PC-9 (cell line): ENCODE results near the gene MAPK8IP3. TPM values are rescaled to one million over a fixed set of nuclear protein-coding genes. Genes with fewer than 3 reads are reported as not detected.
"Not testable (repeated sequence)": the region's sequence is repeated elsewhere in the genome, so short reads cannot be mapped to it uniquely, and the experiment has no call there.

Experiments
- BruUV-seq: library from RNA; stranded (reverse); fragments of 400-500 nt; replicated peaks from 2 replicates; lab custom pipeline; 2021; lab: Mats Ljungman, UMichigan
- CTCF ChIA-PET: fragments of 300-600 bp; sonication (Branson Sonifier 250); formaldehyde crosslinking; loops from one replicate; lab custom pipeline; 2022; ENCODE audit warnings: antibody characterized with exemption; lab: Charles Lee
- POLR2A ChIA-PET: fragments of 300-600 bp; sonication (Branson Sonifier 250); formaldehyde crosslinking; loops from one replicate; lab custom pipeline; 2022; ENCODE audit warnings: antibody characterized with exemption; ENCODE audit not compliant: unreplicated experiment; lab: Charles Lee
- DNase-seq, 2 experiments: peaks; one replicate each; pipeline versions ENCODE4 v3.0.0 to v3.0.0-alpha.2; 2015 to 2022; ENCODE audit warnings: mixed read lengths in 1 of 2
- H2AFZ ChIP-seq: fragments of 200-600 bp; sonication (generic); 2 replicates; pipeline ENCODE4 v1.8.1; 2017; ENCODE audit warnings: antibody characterized with exemption
- H3F3A ChIP-seq: fragments of 200-600 bp; sonication (generic); 2 replicates; pipeline ENCODE4 v1.8.1; 2017; ENCODE audit warnings: antibody characterized with exemption, mild to moderate bottlenecking, low read depth; ENCODE audit not compliant: insufficient read depth
- H3K27ac ChIP-seq: fragments of 200-600 bp; sonication (generic); 2 replicates; pipeline ENCODE4 v1.6.1; 2016; ENCODE audit warnings: mixed run types
- H3K27me3 ChIP-seq: fragments of 200-600 bp; sonication (generic); 2 replicates; pipeline ENCODE4 v1.6.1; 2016; ENCODE audit warnings: low read depth, mixed run types; ENCODE audit not compliant: insufficient read depth
- H3K36me3 ChIP-seq: fragments of 200-600 bp; sonication (generic); 2 replicates; pipeline ENCODE4 v1.6.1; 2016; ENCODE audit warnings: low read depth, mixed run types
- H3K4me1 ChIP-seq: fragments of 200-600 bp; sonication (generic); replicated peaks from 2 replicates; pipeline ENCODE4 v1.6.1; 2016; ENCODE audit warnings: mixed run types; ENCODE audit not compliant: insufficient read depth
- H3K4me2 ChIP-seq: fragments of 200-600 bp; sonication (generic); 2 replicates; pipeline ENCODE4 v1.6.1; 2017; ENCODE audit warnings: mixed run types
- H3K4me3 ChIP-seq: fragments of 200-600 bp; sonication (generic); 2 replicates; pipeline ENCODE4 v1.6.1; 2016; ENCODE audit warnings: mixed run types
- H3K79me2 ChIP-seq: fragments of 200-600 bp; sonication (generic); 2 replicates; pipeline ENCODE4 v1.6.1; 2017; ENCODE audit warnings: low read depth, mixed run types
- H3K9me2 ChIP-seq: fragments of 200-600 bp; sonication (generic); 2 replicates; pipeline ENCODE4 v1.8.1; 2017; ENCODE audit warnings: mild to moderate bottlenecking; ENCODE audit not compliant: insufficient read depth
- H3K9me3 ChIP-seq: fragments of 200-600 bp; sonication (generic); 2 replicates; pipeline ENCODE4 v1.8.1; 2016; ENCODE audit warnings: low read depth; ENCODE audit not compliant: insufficient read depth
- H4K20me1 ChIP-seq: fragments of 200-600 bp; sonication (generic); 2 replicates; pipeline ENCODE4 v1.8.1; 2017; ENCODE audit not compliant: insufficient read depth
- EZH2 ChIP-seq: fragments of 200-600 bp; sonication (generic); IDR thresholded peaks from 2 replicates; pipeline ENCODE4 v1.8.0; 2017; ENCODE audit warnings: antibody characterized with exemption, low read depth
- intact Hi-C: fragments of 100-400 bp; cut with micrococcal nuclease; formaldehyde crosslinking; loops from one replicate; pipeline ENCODE4 v1.10.0; 2022; ENCODE audit not compliant: unreplicated experiment
- total RNA-seq: library from RNA; stranded (reverse); gene quantifications from 2 replicates; pipeline ENCODE4 v1.2.3, GENCODE V29; 2021
- TF ChIP-seq, protein P1 (sequence below): fragments of 200-600 bp; sonication (generic); conservative IDR thresholded peaks from 2 replicates; pipeline ENCODE4 v1.6.1; 2017; ENCODE audit warnings: mixed run types, antibody characterized with exemption, mild to moderate bottlenecking, moderate library complexity

The MAPK8IP3 gene
- total RNA-seq, 1 experiment from 2014 or later = 125 TPM

DNA sequence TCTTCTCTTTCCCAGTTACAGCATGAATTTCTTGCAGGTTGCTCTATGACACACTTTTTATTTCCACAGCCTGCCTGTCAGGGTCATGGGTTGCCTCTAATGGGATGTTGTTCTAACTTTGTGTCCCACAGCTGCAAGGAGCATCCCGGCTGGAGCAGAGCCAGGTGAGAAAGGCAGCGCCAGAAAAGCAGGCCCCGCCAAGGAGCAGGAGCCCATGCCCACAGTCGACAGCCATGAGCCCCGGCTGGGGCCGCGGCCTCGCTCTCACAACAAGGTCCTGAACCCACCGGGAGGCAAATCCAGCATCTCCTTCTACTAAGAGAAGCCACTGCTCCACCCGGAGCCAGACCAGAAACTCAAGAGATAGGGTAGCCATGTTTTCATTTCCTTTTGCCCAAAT is 7.3 kb upstream of the MAPK8IP3 start:
- peaks cover 21% of the 10 kb centered on the region for H3K79me2 ChIP-seq
- no peak for DNase-seq
- peaks cover 50% of the 10 kb centered on the region for H3K36me3 ChIP-seq
- H2AFZ ChIP-seq = no peak overlapping the region
- no peaks in the 10 kb centered on the region for H3K9me2 ChIP-seq
- CTCF ChIA-PET = no interaction called here
- H3K4me3 ChIP-seq = no peak overlapping the region
- intact Hi-C loops = no loop called here
- POLR2A ChIA-PET = no interaction called here
- no peaks in the 10 kb centered on the region for H4K20me1 ChIP-seq
- H3K4me2 ChIP-seq = no peak overlapping the region
- 0 out of 2 replicates have a peak, but pooled peaks cover 4% of the 10 kb centered on the region for H3K9me3 ChIP-seq
- H3K4me1 ChIP-seq = no peaks in the 10 kb centered on the region
- no peaks in the 10 kb centered on the region for H3K27me3 ChIP-seq
- H3F3A ChIP-seq = peaks cover 64% of the 10 kb centered on the region
- BruUV-seq = no TSS peak
- no peak overlapping the region for H3K27ac ChIP-seq
- TF ChIP-seq EZH2 = no peak
- TF ChIP-seq, protein P1, sequence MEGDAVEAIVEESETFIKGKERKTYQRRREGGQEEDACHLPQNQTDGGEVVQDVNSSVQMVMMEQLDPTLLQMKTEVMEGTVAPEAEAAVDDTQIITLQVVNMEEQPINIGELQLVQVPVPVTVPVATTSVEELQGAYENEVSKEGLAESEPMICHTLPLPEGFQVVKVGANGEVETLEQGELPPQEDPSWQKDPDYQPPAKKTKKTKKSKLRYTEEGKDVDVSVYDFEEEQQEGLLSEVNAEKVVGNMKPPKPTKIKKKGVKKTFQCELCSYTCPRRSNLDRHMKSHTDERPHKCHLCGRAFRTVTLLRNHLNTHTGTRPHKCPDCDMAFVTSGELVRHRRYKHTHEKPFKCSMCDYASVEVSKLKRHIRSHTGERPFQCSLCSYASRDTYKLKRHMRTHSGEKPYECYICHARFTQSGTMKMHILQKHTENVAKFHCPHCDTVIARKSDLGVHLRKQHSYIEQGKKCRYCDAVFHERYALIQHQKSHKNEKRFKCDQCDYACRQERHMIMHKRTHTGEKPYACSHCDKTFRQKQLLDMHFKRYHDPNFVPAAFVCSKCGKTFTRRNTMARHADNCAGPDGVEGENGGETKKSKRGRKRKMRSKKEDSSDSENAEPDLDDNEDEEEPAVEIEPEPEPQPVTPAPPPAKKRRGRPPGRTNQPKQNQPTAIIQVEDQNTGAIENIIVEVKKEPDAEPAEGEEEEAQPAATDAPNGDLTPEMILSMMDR = no peak

DNA sequence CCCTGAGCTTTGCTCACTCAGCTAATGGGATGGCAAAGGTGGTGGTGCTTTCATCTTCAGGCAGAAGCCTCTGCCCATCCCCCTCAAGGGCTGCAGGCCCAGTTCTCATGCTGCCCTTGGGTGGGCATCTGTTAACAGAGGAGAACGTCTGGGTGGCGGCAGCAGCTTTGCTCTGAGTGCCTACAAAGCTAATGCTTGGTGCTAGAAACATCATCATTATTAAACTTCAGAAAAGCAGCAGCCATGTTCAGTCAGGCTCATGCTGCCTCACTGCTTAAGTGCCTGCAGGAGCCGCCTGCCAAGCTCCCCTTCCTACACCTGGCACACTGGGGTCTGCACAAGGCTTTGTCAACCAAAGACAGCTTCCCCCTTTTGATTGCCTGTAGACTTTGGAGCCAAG is 5.7 kb upstream of the MAPK8IP3 start:
- H3K27ac ChIP-seq = no peak overlapping the region
- POLR2A ChIA-PET = no interaction called here
- intact Hi-C loops = no loop called here

DNA sequence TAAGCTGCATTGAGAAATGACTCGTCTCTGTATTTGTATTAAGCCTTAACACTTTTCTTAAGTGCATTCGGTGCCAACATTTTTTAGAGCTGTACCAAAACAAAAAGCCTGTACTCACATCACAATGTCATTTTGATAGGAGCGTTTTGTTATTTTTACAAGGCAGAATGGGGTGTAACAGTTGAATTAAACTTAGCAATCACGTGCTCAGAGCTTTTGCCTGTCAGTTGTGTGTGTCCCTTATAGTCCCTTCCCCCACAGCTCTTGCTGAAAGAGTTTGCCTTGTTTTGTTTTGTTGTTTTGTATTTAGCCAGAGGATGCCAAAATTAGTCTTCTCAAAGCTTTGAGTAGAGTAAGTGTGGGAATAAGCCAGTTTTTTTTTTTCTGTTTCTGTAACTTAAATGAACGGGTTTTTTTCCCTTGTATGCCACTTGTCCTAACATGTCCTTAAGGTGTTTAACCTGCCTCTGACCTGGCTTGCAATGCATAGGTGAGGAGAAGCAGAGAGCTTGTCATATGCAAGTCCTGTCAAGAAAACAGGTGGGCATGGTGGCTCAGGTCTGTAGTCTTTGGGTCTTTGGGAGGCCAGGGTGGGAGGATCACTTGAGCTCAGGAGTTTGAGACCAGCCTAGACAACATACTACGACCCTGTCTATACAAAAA is 4.6 kb upstream of the MAPK8IP3 start:
- H3K27ac ChIP-seq = no peak overlapping the region
- no peak overlapping the region for H3K4me2 ChIP-seq
- no peak for DNase-seq
- TF ChIP-seq, protein P1 = no peak
- TF ChIP-seq EZH2 = no peak
- POLR2A ChIA-PET = no interaction called here
- TSS peak; percentile 18 for BruUV-seq
- peaks cover 64% of the 10 kb centered on the region for H3F3A ChIP-seq
- peaks cover 27% of the 10 kb centered on the region for H3K36me3 ChIP-seq
- H2AFZ ChIP-seq = no peak overlapping the region
- intact Hi-C loops = no loop called here
- H3K27me3 ChIP-seq = no peaks in the 10 kb centered on the region
- no peaks in the 10 kb centered on the region for H4K20me1 ChIP-seq
- CTCF ChIA-PET = interaction anchor here (0.6 kb wide), 1 partner anchor 123 kb away, joined by 3 read pairs; no protein-coding TSS in a partner anchor
- no peak overlapping the region for H3K4me3 ChIP-seq
- H3K79me2 ChIP-seq = peaks cover 2% of the 10 kb centered on the region
- H3K4me1 ChIP-seq = peaks cover 9% of the 10 kb centered on the region; the same call in 1 of the 2 replicates
- no peaks in the 10 kb centered on the region for H3K9me2 ChIP-seq
- 0 out of 2 replicates have a peak, but pooled peaks cover 4% of the 10 kb centered on the region for H3K9me3 ChIP-seq

More for the DNA sequence above, 5.7 kb upstream of the MAPK8IP3 start:
- H3K4me2 ChIP-seq = no peak overlapping the region
- no peak overlapping the region for H3K4me3 ChIP-seq
- CTCF ChIA-PET = no interaction called here
- H3K36me3 ChIP-seq = peaks cover 35% of the 10 kb centered on the region
- H3K9me2 ChIP-seq = no peaks in the 10 kb centered on the region
- peaks cover 8% of the 10 kb centered on the region; the same call in 1 of the 2 replicates for H3K79me2 ChIP-seq
- H3K27me3 ChIP-seq = no peaks in the 10 kb centered on the region
- peaks cover 70% of the 10 kb centered on the region for H3F3A ChIP-seq
- H3K9me3 ChIP-seq = 0 out of 2 replicates have a peak, but pooled peaks cover 4% of the 10 kb centered on the region
- no peak for TF ChIP-seq EZH2
- TF ChIP-seq, protein P1 = no peak
- no peak overlapping the region for H2AFZ ChIP-seq
- peaks cover 9% of the 10 kb centered on the region; the same call in 1 of the 2 replicates for H3K4me1 ChIP-seq
- no peak for DNase-seq
- no TSS peak for BruUV-seq
- H4K20me1 ChIP-seq = no peaks in the 10 kb centered on the region

DNA sequence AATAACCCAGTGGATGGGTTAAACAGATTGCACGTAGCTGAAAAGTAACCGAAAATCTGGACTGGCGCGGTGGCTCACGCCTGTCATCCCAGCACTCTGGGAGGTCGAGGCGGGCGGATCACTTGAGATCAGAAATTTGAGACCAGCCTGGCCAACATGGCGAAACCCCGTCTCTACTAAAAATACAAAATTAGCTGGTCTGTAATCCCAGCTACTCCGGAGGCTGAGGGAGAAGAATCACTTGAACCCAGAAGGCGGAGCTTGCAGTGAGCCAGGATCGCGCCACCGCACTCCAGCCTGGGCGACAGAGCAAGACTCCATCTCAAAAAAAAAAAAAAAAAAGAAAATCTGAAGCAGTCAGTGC is 689 bp upstream of the MAPK8IP3 start:
- H3K27ac ChIP-seq = peak overlapping the region; percentile 72
- BruUV-seq = TSS peak; percentile 72
- H3K4me3 ChIP-seq = peak overlapping the region; percentile 100
- H3K27me3 ChIP-seq, H3K9me3 ChIP-seq, H3K36me3 ChIP-seq, H4K20me1 ChIP-seq, H3K9me2 ChIP-seq, DNase-seq: not testable (repeated sequence)
- peaks cover 39% of the 10 kb centered on the region for H3K79me2 ChIP-seq
- CTCF ChIA-PET = interaction anchor here (0.6 to 1.7 kb wide), 12 partner anchors 13 to 558 kb away, joined by 3 to 13 read pairs (median 8); partner anchors contain the start of genes NUBP2 and SPSB3
- peak overlapping the region; percentile 95 for H3K4me2 ChIP-seq
- peak overlapping the region; percentile 83 for H2AFZ ChIP-seq
- H3K4me1 ChIP-seq = peaks cover 18% of the 10 kb centered on the region
- peaks cover 45% of the 10 kb centered on the region for H3F3A ChIP-seq
- POLR2A ChIA-PET = interaction anchor here (0.5 to 1.1 kb wide), 5 partner anchors 38 to 95 kb away, joined by 5 to 21 read pairs (median 11); partner anchors contain the start of genes MRPS34, NME3, NUBP2 and SPSB3
- intact Hi-C loops = loop anchor here (1.0 kb wide), 1 partner anchor 27 kb away; the partner anchor contains the start of gene JPT2
